ENCODE results near the gene GLRA2. TPM values are rescaled to one million over a fixed set of nuclear protein-coding genes. Genes with fewer than 3 reads are reported as not detected.
A peak's percentile ranks its signal among the peaks of the same experiment; 100 is the strongest.

The GLRA2 gene
- total RNA-seq, 1 experiment from 2014 or later, result not detected

GRCh38 chrX:14694611-14695010, 165.3 kb downstream of the GLRA2 start:
- ChIA-PET POLR2A (no interaction called here), CTCF (no interaction called here)
- H3K27me3 ChIP-seq (ENCODE audit: control insufficient read depth, insufficient read depth, low read length), result no peaks in the 10 kb centered on the region
- in situ Hi-C loops (cut with HindIII; ENCODE audit: low pct_unique_long_range_greater_than_20kb, low sequenced_read_pairs) (no loop called here), intact Hi-C loops (cut with micrococcal nuclease; ENCODE audit: unreplicated experiment) (no loop called here)
- H3K9me3 ChIP-seq (ENCODE audit: control insufficient read depth, insufficient read depth, low read depth, low read length), result no peaks in the 10 kb centered on the region
- no peak overlapping the region for H3K27ac ChIP-seq (ENCODE audit: low read length)
- H3K4me1 ChIP-seq (ENCODE audit: control insufficient read depth, insufficient read depth, low read length), result no peaks in the 10 kb centered on the region
- DNase-seq (ENCODE audit: low read depth, low spot score) (no peak), ATAC-seq (no peak)
- TF ChIP-seq SIN3A (IDR thresholded peaks at IDR 0.05; ENCODE audit: borderline replicate concordance, insufficient read depth, low read depth, low read length) (no peak), POLR2AphosphoS5 (IDR thresholded peaks at IDR 0.05; ENCODE audit: low read depth, low read length) (no peak), CTCF (IDR thresholded peaks at IDR 0.05) (no peak), TCF7L2 (IDR thresholded peaks at IDR 0.05; ENCODE audit: low read depth, low read length) (no peak), REST (IDR thresholded peaks at IDR 0.05; ENCODE audit: insufficient read depth in 1 of 2, low read depth in 2 of 2, low read length in 1 of 2) (no peak)
- no TSS peak for BruUV-seq (replicated peaks)
- no peaks in the 10 kb centered on the region for H3K36me3 ChIP-seq (ENCODE audit: control insufficient read depth, insufficient read depth, low read length)
- no peak overlapping the region for H3K4me3 ChIP-seq (ENCODE audit: low read depth in 2 of 2, low read length in 2 of 2)

- CTCF ChIA-PET, result no interaction called here
- TF ChIP-seq TCF7L2 (IDR thresholded peaks at IDR 0.05; ENCODE audit: low read depth, low read length), result no peak
- TF ChIP-seq CTCF (IDR thresholded peaks at IDR 0.05), result peak; percentile 60
- Histone ChIP-seq H3K4me3 (ENCODE audit: low read depth in 2 of 2, low read length in 2 of 2) (no peak overlapping the region), H3K9me3 (ENCODE audit: control insufficient read depth, insufficient read depth, low read depth, low read length) (no peaks in the 10 kb centered on the region), H3K4me1 (ENCODE audit: control insufficient read depth, insufficient read depth, low read length) (no peaks in the 10 kb centered on the region), H3K36me3 (ENCODE audit: control insufficient read depth, insufficient read depth, low read length) (no peaks in the 10 kb centered on the region), H3K27me3 (ENCODE audit: control insufficient read depth, insufficient read depth, low read length) (no peaks in the 10 kb centered on the region), H3K27ac (ENCODE audit: low read length) (no peak overlapping the region)
- BruUV-seq (replicated peaks), result no TSS peak
- DNase-seq (ENCODE audit: low read depth, low spot score) (no peak), ATAC-seq (no peak)
- intact Hi-C loops (cut with micrococcal nuclease; ENCODE audit: unreplicated experiment) (no loop called here), in situ Hi-C loops (cut with HindIII; ENCODE audit: low pct_unique_long_range_greater_than_20kb, low sequenced_read_pairs) (no loop called here)
- POLR2A ChIA-PET, result no interaction called here
Observed at GRCh38 chrX:14697451-14697850, 168.1 kb downstream of the GLRA2 start.

- DNase-seq (ENCODE audit: low read depth, low spot score), result no peak
- in situ Hi-C loops (cut with HindIII; ENCODE audit: low pct_unique_long_range_greater_than_20kb, low sequenced_read_pairs), result no loop called here
- H3K27me3 ChIP-seq (ENCODE audit: control insufficient read depth, insufficient read depth, low read length), result no peaks in the 10 kb centered on the region
- no peaks in the 10 kb centered on the region for H3K36me3 ChIP-seq (ENCODE audit: control insufficient read depth, insufficient read depth, low read length)
- intact Hi-C loops (cut with micrococcal nuclease; ENCODE audit: unreplicated experiment), result no loop called here
- BruUV-seq (replicated peaks), result no TSS peak
- ChIA-PET POLR2A (no interaction called here), CTCF (interaction anchor here (0.7 kb wide), 1 partner anchor 1137 kb away, joined by 4 read pairs; no protein-coding TSS in a partner anchor)
- TF ChIP-seq SIN3A (IDR thresholded peaks at IDR 0.05; ENCODE audit: borderline replicate concordance, insufficient read depth, low read depth, low read length) (no peak), CTCF (IDR thresholded peaks at IDR 0.05) (no peak), TCF7L2 (IDR thresholded peaks at IDR 0.05; ENCODE audit: low read depth, low read length) (no peak), REST (IDR thresholded peaks at IDR 0.05; ENCODE audit: insufficient read depth in 1 of 2, low read depth in 2 of 2, low read length in 1 of 2) (no peak), POLR2AphosphoS5 (IDR thresholded peaks at IDR 0.05; ENCODE audit: low read depth, low read length) (no peak)
- no peak for ATAC-seq
- no peak overlapping the region for H3K27ac ChIP-seq (ENCODE audit: low read length)
- H3K4me3 ChIP-seq (ENCODE audit: low read depth in 2 of 2, low read length in 2 of 2), result no peak overlapping the region
- H3K4me1 ChIP-seq (ENCODE audit: control insufficient read depth, insufficient read depth, low read length), result no peaks in the 10 kb centered on the region
- H3K9me3 ChIP-seq (ENCODE audit: control insufficient read depth, insufficient read depth, low read depth, low read length), result no peaks in the 10 kb centered on the region
Observed at GRCh38 chrX:14698790-14699189, 169.5 kb downstream of the GLRA2 start.

Measured in Panc1 (cell line).